Neural cell (in vitro differentiated cells): ENCODE results near the gene YWHAE. TPM values are rescaled to one million over a fixed set of nuclear protein-coding genes. Genes with fewer than 3 reads are reported as not detected.

Experiments
- H2AFZ ChIP-seq: fragments of 200-600, 300-800 bp; sonication (generic), shearing (Covaris generic); 2 replicates; pipeline ENCODE4 v1.6.0; 2014; ENCODE audit warnings: low read depth, mild to moderate bottlenecking, antibody characterized with exemption, low read length, moderate library complexity
- H3F3A ChIP-seq: fragments of 200-600 bp; shearing (Covaris generic); 2 replicates; pipeline ENCODE4 v1.6.1; 2016; ENCODE audit warnings: mild to moderate bottlenecking, moderate library complexity, mixed read lengths, antibody characterized with exemption, low read length; ENCODE audit not compliant: insufficient read depth, poor library complexity, severe bottlenecking
- H3K27ac ChIP-seq: fragments of 200-600, 300-800 bp; sonication (generic), shearing (Covaris generic); 2 replicates; pipeline ENCODE4 v1.5.1; 2014; ENCODE audit warnings: mild to moderate bottlenecking, low read length, moderate library complexity
- H3K27me3 ChIP-seq: fragments of 300-800, 200-600 bp; sonication (generic), shearing (Covaris generic); 2 replicates; pipeline ENCODE4 v1.6.0; 2014; ENCODE audit warnings: mild to moderate bottlenecking, low read depth, low read length, moderate library complexity; ENCODE audit not compliant: insufficient read depth
- H3K36me3 ChIP-seq: fragments of 300-800, 200-600 bp; sonication (generic), shearing (Covaris generic); 2 replicates; pipeline ENCODE4 v1.5.1; 2014; ENCODE audit warnings: mild to moderate bottlenecking, antibody characterized with exemption, low read length, moderate library complexity; ENCODE audit not compliant: insufficient read depth
- H3K4me2 ChIP-seq: fragments of 300-800, 200-600 bp; sonication (generic), shearing (Covaris generic); 2 replicates; pipeline ENCODE4 v1.6.0; 2014; ENCODE audit warnings: mild to moderate bottlenecking, low read length
- H3K4me3 ChIP-seq: fragments of 300-800, 200-600 bp; sonication (generic), shearing (Covaris generic); 2 replicates; pipeline ENCODE4 v1.5.1; 2014; ENCODE audit warnings: mild to moderate bottlenecking, low read length, moderate library complexity
- H3K79me2 ChIP-seq: fragments of 200-600 bp; shearing (Covaris generic); replicated peaks from 2 replicates; pipeline ENCODE4 v1.6.0; 2014; ENCODE audit warnings: mild to moderate bottlenecking, low read length, moderate library complexity; ENCODE audit not compliant: insufficient read depth
- H3K9ac ChIP-seq: fragments of 300-800, 200-600 bp; sonication (generic), shearing (Covaris generic); 2 replicates; pipeline ENCODE4 v1.6.1; 2016; ENCODE audit warnings: mild to moderate bottlenecking, low read length, mixed read lengths
- H3K9me2 ChIP-seq: fragments of 200-600 bp; shearing (Covaris generic); 2 replicates; pipeline ENCODE4 v1.6.1; 2016; ENCODE audit warnings: mild to moderate bottlenecking, low read length, mixed read lengths; ENCODE audit not compliant: insufficient read depth
- H3K9me3 ChIP-seq: fragments of 200-600, 300-800 bp; sonication (generic), shearing (Covaris generic); 2 replicates; pipeline ENCODE4 v1.6.1; 2016; ENCODE audit warnings: mild to moderate bottlenecking, mixed run types, low read length, moderate library complexity, mixed read lengths
- H4K20me1 ChIP-seq: fragments of 200-600 bp; shearing (Covaris generic); 2 replicates; pipeline ENCODE4 v1.6.1; 2016; ENCODE audit warnings: mild to moderate bottlenecking, mixed run types; ENCODE audit not compliant: insufficient read depth
- EP300 ChIP-seq: fragments of 450-650 bp; conservative IDR thresholded peaks from 2 replicates; pipeline ENCODE4 v1.6.1; 2014; ENCODE audit warnings: antibody characterized with exemption, mild to moderate bottlenecking, moderate library complexity; ENCODE audit not compliant: poor library complexity, severe bottlenecking
- EZH2 ChIP-seq: fragments of 200-600, 300-800 bp; shearing (Covaris generic), sonication (generic); IDR thresholded peaks from 2 replicates; pipeline ENCODE4 v1.6.1; 2014; ENCODE audit warnings: antibody characterized with exemption, low read length, borderline replicate concordance, mild to moderate bottlenecking; ENCODE audit not compliant: insufficient read depth, poor library complexity, severe bottlenecking
- MXI1 ChIP-seq: fragments of 450-650 bp; conservative IDR thresholded peaks from 2 replicates; pipeline ENCODE4 v1.6.1; 2014; ENCODE audit warnings: antibody characterized with exemption, mild to moderate bottlenecking; ENCODE audit not compliant: poor library complexity, severe bottlenecking
- POLR2AphosphoS5 ChIP-seq: IDR thresholded peaks from 2 replicates; pipeline ENCODE4 v1.6.1; 2012
- RAD21 ChIP-seq: fragments of 450-650 bp; conservative IDR thresholded peaks from 2 replicates; pipeline ENCODE4 v1.6.1; 2014; ENCODE audit warnings: antibody characterized with exemption, mild to moderate bottlenecking, moderate library complexity
- REST ChIP-seq: IDR thresholded peaks from 2 replicates; pipeline ENCODE4 v1.6.1; 2012; ENCODE audit warnings: borderline replicate concordance
- SMC3 ChIP-seq: fragments of 450-650 bp; conservative IDR thresholded peaks from 2 replicates; pipeline ENCODE4 v1.6.1; 2014; ENCODE audit warnings: antibody characterized with exemption, mild to moderate bottlenecking, moderate library complexity; ENCODE audit not compliant: poor library complexity
- TAF1 ChIP-seq: IDR thresholded peaks from 2 replicates; pipeline ENCODE4 v1.6.1; 2012; ENCODE audit warnings: low read depth
- polyA plus RNA-seq: library from polyadenylated mRNA; depleted of rRNA; stranded (reverse); fragments of >200 nt; gene quantifications from 2 replicates; pipeline ENCODE4 v1.2.3, GENCODE V29; 2014
- TF ChIP-seq, protein P1 (sequence below): fragments of 450-650 bp; IDR thresholded peaks from 2 replicates; pipeline ENCODE4 v1.5.1; 2014; ENCODE audit warnings: antibody characterized with exemption, mild to moderate bottlenecking, moderate library complexity; ENCODE audit not compliant: poor library complexity, severe bottlenecking

The YWHAE gene
- polyA plus RNA-seq, 1 donor from 2014 or later: 594 TPM

DNA sequence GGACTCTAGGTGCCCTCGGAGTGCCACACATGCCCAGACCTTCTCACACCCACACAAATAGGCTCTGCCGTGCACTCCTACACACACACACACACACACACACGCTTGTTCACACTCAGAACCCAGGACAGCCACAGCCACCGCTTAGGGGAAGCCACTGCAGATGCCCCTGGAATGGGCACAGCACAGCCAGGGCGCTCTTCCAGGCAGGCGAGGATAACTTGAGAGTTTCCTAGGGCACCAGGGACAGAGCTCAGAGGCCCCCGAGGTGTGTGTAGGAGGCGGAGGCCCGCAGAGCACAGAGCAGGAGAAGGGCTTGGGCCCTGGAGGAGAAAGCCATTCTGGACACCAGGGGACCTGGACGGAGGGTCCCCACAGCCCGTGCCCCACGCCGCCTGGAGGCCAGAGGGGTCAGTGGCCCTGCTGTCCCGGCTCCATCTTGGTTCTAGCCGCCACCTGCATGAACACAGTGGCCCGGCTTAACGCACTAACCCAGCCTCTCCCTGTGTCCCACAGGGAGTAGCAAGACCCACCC lies 99.6 kb downstream of the YWHAE start:
- H3K4me2 ChIP-seq: no peak overlapping the region
- no peaks in the 10 kb centered on the region for H3K9me2 ChIP-seq
- no peak overlapping the region for H3K27ac ChIP-seq
- H3K27me3 ChIP-seq: no peaks in the 10 kb centered on the region
- no peaks in the 10 kb centered on the region for H3K79me2 ChIP-seq
- H2AFZ ChIP-seq: no peak overlapping the region
- no peak overlapping the region for H3K9ac ChIP-seq
- TF ChIP-seq MXI1: no peak
- no peak for TF ChIP-seq RAD21
- TF ChIP-seq, protein P1, sequence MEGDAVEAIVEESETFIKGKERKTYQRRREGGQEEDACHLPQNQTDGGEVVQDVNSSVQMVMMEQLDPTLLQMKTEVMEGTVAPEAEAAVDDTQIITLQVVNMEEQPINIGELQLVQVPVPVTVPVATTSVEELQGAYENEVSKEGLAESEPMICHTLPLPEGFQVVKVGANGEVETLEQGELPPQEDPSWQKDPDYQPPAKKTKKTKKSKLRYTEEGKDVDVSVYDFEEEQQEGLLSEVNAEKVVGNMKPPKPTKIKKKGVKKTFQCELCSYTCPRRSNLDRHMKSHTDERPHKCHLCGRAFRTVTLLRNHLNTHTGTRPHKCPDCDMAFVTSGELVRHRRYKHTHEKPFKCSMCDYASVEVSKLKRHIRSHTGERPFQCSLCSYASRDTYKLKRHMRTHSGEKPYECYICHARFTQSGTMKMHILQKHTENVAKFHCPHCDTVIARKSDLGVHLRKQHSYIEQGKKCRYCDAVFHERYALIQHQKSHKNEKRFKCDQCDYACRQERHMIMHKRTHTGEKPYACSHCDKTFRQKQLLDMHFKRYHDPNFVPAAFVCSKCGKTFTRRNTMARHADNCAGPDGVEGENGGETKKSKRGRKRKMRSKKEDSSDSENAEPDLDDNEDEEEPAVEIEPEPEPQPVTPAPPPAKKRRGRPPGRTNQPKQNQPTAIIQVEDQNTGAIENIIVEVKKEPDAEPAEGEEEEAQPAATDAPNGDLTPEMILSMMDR: no peak
- no peak for TF ChIP-seq TAF1
- no peak for TF ChIP-seq SMC3
- TF ChIP-seq EP300: no peak
- TF ChIP-seq REST: no peak
- TF ChIP-seq POLR2AphosphoS5: no peak
- no peak for TF ChIP-seq EZH2
- H3K36me3 ChIP-seq: no peaks in the 10 kb centered on the region
- no peaks in the 10 kb centered on the region for H4K20me1 ChIP-seq
- no peaks in the 10 kb centered on the region for H3K9me3 ChIP-seq
- no peak overlapping the region for H3K4me3 ChIP-seq
- no peaks in the 10 kb centered on the region for H3F3A ChIP-seq

DNA sequence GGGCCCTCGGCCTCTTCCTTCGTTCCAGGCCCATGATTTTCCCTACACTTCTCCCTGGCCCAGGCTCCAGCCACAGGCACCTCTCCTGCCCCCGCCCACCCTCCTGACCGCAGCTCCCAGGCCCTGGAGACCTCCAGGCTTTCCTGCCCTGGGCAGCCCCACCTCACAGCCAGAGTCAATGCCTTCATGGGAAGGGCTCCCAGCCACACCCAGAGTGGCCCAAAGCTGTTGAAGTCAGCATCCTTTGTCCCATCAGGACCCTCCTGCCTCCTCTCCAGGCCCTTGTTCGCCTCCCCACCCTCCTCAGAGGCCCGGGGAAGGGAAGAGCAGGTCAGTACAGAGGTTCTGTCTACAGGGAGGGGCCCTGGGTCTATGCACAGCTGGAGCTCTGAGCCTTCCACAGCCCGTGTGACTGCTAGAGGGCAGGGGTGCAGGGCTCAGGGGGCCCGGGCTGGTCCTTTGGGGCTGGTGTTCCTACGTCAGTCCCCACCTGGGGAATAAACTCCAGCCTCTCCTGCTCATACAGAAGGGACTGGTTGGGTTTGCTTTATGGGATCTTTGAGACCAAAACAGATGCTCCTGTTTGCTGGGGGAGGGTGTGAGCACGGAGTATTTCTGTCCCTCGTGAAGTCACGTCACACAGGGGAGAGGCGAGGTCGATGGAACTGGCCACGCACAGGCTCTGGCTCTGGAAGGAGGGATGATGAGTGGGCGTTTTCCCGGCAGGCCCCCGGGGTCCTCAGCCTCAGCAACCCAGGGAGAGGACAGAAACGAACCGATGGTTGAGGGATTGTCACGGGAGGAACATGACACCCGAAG lies 100.3 kb downstream of the YWHAE start:
- Histone ChIP-seq H3K4me3 (no peak overlapping the region), H3K9me2 (no peaks in the 10 kb centered on the region), H3K79me2 (no peaks in the 10 kb centered on the region), H3K27me3 (no peaks in the 10 kb centered on the region), H3K9ac (no peak overlapping the region), H3K27ac (no peak overlapping the region), H3F3A (no peaks in the 10 kb centered on the region), H3K9me3 (no peaks in the 10 kb centered on the region), H3K36me3 (no peaks in the 10 kb centered on the region), H3K4me2 (no peak overlapping the region), H4K20me1 (no peaks in the 10 kb centered on the region), H2AFZ (no peak overlapping the region)
- TF ChIP-seq, protein P1: no peak
- TF ChIP-seq RAD21 (no peak), MXI1 (no peak), TAF1 (no peak), REST (no peak), EP300 (no peak), SMC3 (no peak), EZH2 (no peak), POLR2AphosphoS5 (no peak)
